IMR-90 (cell line): Measurements from ENCODE around the gene CFAP43.

Source experiments
- CEBPB ChIP-seq: IDR thresholded peaks from 2 replicates; pipeline ENCODE4 v1.6.1; 2012; ENCODE audit warnings: low read depth, low read length, improper control_type of control experiment
- CTCF ChIP-seq: conservative IDR thresholded peaks from 2 replicates; pipeline ENCODE4 v1.5.1; 2012; ENCODE audit warnings: mild to moderate bottlenecking, low read depth, low read length, improper control_type of control experiment
- MXI1 ChIP-seq: IDR thresholded peaks from 2 replicates; pipeline ENCODE4 v1.6.1; 2012; ENCODE audit warnings: low read depth, mild to moderate bottlenecking, low read length, moderate library complexity, borderline replicate concordance
- POLR2A ChIP-seq: IDR thresholded peaks from 2 replicates; pipeline ENCODE4 v1.6.1; 2012; ENCODE audit warnings: mild to moderate bottlenecking, low read depth, low read length
- SMC3 ChIP-seq: fragments of 150-350 bp; IDR thresholded peaks from 2 replicates; pipeline ENCODE4 v1.6.1; 2016; ENCODE audit warnings: low read depth, mild to moderate bottlenecking, antibody characterized with exemption, low read length, moderate library complexity
- USF2 ChIP-seq: fragments of 150-350 bp; IDR thresholded peaks from 2 replicates; pipeline ENCODE4 v1.6.1; 2017; ENCODE audit warnings: mild to moderate bottlenecking, antibody characterized with exemption, low read length, low read depth

- TF ChIP-seq USF2, result no peak
- TF ChIP-seq CTCF, result no peak
- no peak for TF ChIP-seq POLR2A
- TF ChIP-seq SMC3, result no peak
- TF ChIP-seq MXI1, result no peak
- no peak for TF ChIP-seq CEBPB
Measured at GRCh38 chr10:104277785-104278184, 45.6 kb upstream of the CFAP43 start.
